GM19238 (cell line): ENCODE data around the gene PLEKHN1.
A peak's percentile ranks its signal among the peaks of the same experiment; 100 is the strongest.
"Not testable (repeated sequence)": the region's sequence is repeated elsewhere in the genome, so short reads cannot be mapped to it uniquely, and the experiment has no call there.

ENCODE experiments used
- DNase-seq: peaks from one replicate; pipeline ENCODE4 v3.0.0; 2011; ENCODE audit warnings: low spot score; ENCODE audit not compliant: insufficient read length

PLEKHN1 gene

DNA sequence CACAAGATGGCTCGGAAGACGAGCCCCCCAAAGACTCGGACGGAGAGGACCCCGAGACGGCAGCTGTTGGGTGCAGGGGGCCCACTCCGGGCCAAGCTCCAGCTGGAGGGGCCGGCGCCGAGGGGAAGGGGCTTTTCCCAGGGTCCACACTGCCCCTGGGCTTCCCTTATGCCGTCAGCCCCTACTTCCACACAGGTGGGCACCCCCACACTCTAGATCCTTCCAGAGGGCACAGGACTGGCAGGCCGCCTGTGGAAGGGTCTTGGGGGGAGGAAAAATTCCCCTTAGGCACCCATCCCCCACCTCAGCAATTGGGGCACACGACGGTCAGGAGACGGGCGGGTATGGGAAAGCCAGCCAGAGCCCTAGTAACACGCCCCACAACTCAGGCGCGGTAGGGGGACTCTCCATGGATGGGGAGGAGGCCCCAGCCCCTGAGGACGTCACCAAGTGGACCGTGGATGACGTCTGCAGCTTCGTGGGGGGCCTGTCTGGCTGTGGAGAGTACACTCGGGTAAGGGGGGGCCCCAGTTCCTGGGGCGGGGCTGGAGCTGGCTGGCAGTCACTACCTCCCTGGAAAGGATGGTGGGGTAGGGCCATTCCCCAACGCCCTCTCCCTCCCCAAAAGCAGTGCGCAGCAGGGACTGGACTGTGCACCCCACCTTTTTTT, 23.3 kb upstream of the PLEKHN1 start:
- DNase-seq = no peak

DNA sequence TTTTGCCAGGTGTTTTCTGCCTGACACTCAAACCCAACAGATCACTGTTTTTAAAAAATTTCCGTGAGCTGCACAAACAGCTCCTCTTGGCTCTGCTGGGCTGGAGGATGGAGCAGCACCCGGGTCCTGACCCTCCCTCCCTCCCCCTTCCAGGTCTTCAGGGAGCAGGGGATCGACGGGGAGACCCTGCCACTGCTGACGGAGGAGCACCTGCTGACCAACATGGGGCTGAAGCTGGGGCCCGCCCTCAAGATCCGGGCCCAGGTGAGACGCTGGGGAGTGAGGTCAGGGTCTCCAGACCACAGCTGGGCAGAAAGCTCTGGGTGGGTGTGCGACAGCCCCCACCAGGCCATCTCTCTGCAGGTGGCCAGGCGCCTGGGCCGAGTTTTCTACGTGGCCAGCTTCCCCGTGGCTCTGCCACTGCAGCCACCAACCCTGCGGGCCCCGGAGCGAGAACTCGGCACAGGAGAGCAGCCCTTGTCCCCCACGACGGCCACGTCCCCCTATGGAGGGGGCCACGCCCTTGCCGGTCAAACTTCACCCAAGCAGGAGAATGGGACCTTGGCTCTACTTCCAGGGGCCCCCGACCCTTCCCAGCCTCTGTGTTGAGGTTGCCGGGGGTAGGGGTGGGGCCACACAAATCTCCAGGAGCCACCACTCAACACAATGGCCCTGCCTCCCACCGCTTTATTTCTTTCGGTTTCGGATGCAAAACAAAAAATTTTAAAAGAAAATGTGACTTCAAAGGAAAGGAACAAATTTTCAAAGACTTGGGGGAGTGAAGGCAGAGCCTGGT, 22.5 kb upstream of the PLEKHN1 start:
- no peak for DNase-seq

DNA sequence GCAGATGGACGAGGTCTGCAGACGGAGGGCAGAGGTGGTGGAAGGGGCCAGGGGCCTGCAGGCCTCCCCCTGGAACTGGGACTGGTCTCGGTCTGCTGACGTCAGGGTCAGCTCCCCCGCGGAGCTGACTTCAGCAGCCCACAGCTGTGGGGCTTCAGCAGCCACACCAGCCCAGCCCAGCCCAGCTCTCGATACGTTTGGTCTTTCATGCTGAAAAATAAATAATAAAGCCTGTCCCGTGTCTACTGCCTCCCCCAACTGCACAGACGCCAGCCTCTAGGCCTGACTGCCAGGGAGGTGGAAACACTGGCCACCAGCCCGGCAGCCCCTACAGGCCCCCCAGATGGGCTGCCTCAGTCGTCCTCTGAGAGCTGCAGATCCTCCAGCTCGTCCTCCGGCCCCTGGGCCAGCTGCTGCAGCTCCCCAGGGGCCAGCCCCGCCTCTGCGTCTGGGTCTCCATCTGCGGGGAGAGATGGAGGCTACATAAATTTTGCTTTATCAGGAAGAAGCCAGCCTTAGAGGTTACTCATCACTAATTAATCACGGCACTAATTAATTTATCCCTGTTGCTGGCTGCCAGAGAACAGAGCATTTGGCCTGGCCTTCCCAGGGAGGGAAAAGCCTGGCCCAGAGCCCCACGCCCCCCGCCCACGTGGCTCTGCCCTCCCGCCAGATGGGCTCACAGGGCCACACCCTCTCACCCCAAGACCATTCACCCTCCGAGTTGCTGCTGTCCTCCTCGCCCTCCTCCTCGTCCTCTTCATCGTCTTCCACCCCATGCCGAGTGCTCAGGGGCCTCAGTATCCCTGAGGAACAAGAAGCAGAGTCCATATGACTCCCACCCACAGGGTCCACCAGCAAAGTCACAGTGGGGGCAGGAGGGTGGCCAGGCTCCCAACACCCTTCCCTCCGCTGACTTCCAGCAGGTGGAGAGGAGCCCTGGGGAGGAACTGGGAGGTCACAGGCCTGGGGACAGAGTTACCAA, 21.6 kb upstream of the PLEKHN1 start:
- DNase-seq = no peak

DNA sequence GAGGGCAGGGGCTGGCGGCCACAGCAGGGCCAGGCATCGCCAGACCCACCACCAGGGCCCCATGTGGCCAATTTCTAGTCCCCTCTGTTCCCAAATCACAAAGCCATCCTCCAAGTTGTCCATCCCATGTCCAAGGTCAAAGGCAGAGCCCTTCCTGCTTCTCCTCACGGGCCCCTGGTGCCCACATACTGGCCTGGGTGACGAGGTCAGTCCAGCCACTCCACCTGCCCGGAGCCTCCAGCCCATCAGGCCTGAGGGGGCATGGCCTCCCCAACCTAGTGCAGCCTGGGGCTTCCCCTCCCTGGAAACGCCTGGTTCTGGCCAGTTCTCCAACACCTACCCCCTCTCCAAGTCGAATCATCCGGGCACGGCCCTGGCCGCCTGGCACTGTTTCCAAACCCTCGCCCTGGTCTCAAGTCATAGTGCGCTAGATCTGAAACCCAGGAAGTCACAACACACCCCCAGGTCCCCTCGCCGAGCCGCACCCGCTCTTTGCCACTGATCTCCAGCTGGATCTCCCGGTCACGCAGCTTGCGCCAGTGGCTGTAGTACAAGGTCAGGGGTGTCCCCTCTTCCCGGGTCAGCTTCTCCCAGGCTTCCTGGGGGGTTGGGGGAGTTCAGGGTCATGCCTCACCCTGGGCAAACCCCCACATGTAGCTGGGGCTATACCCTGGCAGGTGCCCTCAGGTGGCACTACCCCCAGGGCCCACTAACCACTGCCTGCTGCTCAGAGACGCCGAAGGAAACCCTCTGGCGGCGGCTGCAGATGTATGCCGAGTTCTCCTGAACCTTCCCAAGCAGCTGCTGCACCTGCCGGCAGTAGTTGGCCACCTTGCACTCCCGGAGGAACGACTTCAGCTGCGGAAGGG, 20.4 kb upstream of the PLEKHN1 start:
- DNase-seq = no peak

DNA sequence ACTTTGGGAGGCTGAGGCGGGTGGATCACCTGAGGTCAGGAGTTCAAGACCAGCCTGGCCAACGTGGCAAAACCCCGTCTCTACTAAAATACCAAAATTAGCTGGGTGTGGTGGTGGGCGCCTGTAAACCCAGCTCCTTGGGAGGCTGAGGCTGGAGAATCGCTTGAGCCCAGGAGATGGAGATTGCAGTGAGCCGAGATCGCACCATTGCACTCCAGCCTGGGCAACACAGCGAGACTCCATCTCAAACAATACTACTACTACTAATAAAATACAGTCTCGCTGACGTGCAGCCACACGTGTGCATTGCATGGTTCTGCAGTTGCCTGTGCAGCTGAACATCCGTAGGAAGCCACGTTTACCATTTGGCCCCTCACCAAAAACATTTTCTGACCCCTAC, 19.5 kb upstream of the PLEKHN1 start:
- DNase-seq = not testable (repeated sequence)

DNA sequence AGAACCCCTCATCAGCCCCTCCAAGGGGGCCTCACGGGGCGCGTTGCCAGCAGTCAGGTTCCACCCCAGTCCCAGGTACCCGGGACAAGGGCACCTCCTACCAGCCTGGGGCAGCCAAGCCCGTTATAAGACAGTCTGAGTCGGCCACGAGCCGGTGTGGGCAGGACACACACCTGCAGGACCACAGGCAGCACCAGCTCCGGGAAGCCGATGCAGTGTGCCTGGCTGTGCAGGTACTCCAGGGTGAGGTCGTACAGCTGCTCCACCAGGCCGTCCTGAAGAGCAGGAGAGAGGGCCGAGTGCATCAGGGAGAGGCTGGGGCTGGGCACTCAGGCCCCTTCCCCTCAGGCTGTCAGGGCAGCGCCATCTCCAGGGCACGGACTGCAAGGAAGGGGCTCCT, 18.3 kb upstream of the PLEKHN1 start:
- DNase-seq = no peak

DNA sequence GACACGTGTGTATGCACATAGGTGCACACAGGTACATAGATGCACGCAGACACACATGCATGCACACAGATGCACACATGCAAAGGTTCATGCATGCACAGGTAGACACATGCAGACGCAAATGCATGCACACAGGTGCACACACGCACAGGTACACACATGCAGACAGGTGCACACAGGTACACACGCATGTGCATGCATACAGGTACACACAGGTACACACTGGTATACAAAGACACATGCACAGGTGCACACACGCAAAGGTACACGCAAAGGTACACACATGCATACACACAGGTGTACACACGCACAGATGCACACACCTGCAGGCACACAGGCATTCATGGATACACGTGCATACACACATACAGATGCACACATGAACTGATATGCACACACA, 16.0 kb upstream of the PLEKHN1 start:
- DNase-seq = no peak

DNA sequence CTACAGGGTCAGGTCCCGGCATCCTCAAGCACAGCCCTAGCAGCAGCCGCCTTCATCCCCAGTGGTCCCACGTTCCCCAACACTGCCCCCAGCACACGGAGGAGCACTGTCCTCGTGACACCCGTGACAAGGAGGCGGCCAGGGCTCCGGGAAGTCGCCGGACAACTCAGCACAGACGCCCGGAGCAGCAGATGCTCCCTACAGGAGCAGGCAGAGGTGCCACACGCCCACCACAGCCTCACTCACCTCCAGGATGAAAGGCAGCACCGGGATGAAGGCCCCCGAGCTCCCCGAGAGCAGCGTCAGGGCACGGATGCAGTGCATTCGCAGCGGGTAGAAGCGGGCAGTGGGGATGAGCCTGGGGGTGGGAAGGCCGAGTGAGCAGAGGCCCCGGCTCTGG, 15.4 kb upstream of the PLEKHN1 start:
- DNase-seq = no peak

DNA sequence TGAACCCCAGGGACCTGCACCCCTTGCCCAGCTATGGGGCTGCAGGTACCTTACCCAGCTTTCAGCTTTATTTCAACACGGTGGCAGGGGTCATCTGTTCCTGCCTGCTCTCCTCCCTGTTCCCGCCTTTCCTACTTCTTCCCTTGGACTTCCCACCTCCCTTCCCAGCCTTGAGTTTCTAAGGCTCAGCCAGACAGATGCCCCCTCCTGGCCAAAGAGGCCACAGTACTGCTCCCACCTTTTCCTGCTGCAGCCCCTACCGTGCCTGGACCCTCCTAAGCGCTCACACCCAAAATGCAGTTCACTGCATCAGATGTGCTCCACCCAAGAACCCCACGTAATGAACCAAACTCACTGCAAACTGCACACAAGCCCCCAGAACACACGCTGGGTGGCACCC, 14.9 kb upstream of the PLEKHN1 start:
- no peak for DNase-seq

DNA sequence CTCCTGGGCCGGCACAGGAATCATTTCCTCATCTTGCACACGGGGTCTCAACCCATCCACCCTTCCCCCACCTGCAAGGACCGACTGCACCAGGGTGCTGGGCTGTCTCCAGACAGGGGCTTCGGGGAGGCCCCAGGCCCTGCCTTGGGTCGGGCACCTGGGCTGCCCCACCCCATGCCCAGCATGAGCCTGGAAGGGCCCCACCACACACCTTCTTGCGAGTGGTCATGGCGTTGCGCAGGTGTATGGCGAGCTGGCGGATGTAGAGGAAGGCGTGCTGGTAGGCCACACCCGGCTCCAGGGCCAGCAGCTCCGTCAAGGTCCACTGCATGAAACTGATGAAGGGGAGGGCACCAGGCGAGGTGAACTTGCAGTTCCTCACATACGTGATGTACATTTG, 14.1 kb upstream of the PLEKHN1 start:
- no peak for DNase-seq

DNA sequence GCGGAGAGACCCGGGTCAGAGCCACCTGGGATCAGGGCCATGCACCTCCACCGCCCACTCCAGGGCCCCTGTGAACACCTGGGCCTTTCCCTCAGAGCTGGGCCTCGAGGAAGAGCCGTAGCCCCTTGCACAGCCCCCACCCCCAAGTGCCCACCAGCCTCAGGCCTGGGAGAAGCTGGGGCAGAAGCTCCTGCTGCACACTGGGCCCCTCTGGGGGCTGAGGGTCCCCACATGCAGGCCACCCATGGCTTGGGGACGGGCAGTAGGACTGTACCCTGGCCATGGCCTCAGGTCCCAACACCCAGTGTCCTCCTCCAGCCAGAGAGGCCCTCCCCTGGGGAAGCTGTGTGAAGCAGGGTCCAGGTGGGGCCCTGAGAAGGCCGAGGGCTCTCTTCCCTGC, 13.7 kb upstream of the PLEKHN1 start:
- no peak for DNase-seq

DNA sequence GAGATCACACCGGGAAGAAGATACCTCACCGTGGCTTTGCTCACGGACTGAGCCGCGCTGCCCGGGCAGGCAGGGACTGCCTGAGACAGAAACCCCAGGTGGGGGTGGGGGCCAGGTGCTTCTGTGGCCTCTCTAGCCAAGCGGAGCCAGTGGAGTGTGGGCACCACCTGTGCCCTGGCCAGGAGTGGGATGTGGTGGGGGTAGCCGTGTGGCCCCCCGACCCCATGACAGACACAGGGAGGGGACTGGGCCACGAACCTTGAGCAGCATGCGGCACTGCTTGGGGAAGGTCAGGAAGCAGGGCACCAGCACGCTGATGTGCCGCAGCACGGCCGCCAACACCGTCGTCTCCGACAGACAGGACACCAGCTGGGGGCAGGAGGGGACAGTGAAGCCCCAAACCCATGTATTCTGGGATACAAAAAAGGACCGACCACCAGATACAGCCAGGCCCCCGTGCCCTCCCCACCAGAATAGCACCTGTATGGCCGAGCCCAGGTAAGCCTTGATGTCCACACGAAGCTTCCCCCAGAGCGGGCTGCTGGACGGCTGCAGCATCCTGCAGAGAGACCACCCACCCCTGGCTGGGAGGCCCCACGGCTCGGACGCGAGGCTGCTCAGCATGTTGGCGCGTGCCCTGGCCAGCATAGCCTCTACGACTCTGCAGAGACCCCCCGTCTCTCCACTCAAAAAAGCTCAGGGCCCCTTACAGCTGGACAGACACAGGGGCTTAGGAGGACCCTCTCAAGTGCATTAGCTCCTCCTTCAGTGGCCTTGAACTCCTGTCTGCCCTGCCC, 12.6 kb upstream of the PLEKHN1 start:
- DNase-seq = no peak

DNA sequence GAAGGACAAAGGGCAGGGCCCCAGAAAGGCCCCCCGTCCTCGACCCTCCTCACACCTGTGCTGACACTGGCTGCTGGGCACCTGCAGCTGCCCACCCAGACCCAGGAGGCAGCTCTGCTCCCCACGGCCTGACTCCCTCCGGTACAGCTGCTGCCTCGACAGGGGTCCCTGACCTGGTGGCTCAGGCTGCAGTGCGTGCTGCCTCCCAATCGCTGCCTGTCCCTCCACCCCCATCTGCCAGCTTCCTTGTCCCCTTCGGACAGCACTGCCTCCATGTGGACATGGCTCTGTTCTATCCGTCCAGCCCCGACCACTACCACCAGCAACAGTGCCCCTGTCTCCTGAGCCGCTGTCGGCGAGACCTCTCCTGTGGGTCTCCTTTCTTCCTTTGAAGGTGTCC, 11.4 kb upstream of the PLEKHN1 start:
- no peak for DNase-seq

DNA sequence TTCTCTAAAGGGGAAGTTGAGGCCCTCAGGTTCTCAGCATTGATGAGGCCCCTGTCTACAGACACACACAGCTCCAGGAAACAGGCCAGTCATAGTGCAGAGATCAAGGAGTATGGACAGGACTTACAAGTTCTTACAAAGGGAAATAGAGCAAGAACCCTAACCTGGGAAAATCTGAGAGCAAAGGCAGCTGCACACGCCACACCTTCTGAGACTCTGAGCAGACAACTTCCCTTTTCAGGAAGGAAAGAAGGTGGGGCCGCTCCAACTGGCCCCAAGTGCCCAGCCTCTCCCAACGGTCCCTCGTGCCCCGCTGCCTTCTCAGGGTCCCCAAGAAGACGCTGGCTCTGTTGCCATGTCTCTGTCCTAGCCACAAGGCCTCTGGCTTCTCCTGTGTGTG, 10.8 kb upstream of the PLEKHN1 start:
- no peak for DNase-seq

DNA sequence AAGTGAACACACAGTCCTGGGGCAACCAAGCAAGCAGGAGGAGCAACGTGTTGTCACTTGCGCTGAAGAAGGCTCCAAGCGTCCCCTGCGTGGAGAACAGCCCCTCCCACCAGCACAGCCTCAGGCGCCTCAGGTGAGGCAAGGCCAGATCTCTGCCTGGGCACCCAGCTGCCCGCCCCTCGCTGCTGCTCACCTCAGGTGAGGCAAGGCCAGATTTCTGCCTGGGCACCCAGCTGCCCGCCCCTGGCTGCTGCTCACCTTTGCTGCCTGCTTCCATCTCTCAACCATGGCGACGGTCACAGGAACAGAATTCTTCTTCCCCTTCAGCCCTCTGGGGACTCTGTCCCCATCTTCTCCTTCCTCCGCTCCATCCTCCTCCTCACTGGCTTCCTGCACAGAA, 9.6 kb upstream of the PLEKHN1 start:
- DNase-seq = no peak

DNA sequence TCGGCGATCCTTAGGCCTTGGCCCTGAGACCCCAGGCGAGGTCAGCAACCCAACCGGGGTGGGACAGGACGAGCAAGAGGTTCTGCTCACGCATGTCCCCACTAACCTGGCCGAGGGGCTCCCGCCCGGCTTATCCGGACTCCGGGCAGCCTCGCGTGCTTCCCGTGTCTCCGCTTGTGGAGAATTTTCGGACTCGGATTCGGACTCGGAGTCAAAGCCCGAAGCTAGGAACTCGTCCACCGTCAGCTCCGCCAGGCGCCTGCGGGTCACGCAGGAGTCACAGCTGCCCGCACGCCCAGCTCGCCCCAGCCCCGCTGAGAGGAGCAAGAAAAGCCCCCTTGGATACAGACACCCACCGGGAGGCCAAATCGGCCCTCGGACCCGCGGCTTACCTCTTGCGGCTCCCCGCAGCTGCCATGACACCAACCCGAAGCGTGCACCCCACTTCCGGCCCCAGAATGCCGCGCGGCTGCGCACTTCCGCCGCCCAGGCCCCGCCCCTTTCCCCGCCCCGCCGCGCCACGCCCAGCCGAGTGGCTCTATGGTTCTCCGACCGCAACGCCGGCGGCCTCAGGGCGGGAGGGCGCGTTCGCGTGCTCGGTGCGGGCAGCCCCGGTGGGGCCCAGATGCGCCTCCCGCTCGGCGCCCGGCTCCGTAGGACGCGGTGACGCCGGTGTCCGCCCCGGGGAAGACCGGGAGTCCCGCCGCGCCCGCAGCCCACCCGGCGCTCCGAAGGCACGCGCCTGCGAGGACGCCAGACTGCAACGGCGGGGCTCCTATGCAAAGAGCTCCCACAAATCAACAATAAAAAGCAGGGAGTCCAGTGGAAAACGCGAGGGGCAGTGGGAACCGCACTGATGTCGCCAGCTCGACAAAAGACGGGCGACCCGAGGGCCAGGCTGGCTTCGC, 7.2 kb upstream of the PLEKHN1 start, which contains the start of gene NOC2L:
Gene NOC2L, minus strand, starts transcription at position 434 of the 908 bp plus-strand sequence. Its CDS starts 16 bp downstream, at position 418.
- DNase-seq = peak; percentile 97

DNA sequence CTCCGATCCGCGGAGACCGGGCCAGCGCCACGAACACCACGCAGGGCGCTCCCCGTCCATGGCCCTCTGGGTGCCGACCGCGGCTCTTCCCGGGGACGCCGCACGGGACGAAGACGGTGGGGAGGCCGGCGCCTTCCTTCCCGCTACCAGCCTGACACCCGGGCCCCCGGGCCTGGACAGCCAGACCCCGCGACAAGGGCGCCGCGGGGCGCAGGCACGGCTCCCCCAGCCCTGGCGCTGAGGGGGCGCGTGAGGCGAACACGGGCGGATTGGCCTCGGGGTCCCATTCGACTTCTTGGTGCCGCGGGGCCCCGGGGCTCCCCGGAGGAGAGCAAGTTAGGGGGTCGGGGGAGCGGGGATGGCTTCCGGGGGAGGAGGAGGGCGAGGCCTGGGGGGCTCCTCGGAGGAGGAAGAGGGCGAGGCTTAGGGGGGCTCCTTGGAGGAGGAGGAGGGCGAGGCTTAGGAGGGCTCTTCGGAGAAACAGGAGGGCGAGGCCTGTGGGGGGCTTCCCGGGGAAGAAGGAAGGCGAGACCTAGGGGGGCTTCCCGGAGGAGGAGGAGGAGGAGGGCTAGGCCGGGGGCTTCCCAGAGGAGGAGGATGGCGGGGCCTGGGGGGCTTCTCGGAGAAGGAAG, 6.4 kb upstream of the PLEKHN1 start:
- no peak for DNase-seq

DNA sequence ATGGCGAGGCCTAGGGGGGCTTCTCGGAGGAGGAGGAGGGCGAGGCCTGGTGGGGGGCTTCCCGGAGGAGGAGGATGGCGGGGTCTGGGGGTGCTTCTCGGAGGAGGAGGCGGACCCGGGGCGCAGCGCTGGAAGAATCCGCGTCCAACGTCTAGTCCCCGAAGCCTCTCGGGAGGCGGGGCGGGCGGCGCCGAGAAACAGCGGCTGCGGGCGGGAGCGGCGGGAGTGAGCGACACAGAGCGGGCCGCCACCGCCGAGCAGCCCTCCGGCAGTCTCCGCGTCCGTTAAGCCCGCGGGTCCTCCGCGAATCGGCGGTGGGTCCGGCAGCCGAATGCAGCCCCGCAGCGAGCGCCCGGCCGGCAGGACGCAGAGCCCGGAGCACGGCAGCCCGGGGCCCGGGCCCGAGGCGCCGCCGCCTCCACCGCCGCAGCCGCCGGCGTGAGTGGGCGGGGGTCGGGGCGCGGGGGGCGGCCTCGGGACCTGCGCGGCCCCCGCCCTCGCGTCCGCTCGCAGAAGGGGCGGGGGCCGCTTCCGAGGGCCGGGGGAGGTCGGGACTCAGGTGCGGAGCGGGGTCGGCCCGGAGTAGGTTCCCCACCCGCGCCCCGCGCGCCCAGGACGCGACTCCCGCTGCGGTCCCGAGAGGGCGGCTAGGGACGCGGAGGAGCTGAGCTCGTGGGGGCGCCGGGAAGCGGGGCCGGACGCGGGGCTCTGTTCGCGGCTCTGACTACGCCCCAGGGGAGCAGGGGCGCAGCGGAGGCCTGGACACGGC, 5.7 kb upstream of the PLEKHN1 start, which contains the start of gene KLHL17:
Gene KLHL17, plus strand, starts transcription at position 222 of the 769 bp plus-strand sequence. Its CDS starts 110 bp downstream, at position 332.
- DNase-seq = peak; percentile 97
